GM06990 (cell line): ENCODE results near the gene SCYL3.

Source experiments
- DNase-seq: peaks from one replicate; pipeline ENCODE4 v3.0.0-alpha.2; 2011; ENCODE audit not compliant: insufficient read length; ENCODE audit errors: extremely low read depth
- H3K27me3 ChIP-seq: replicated peaks from 2 replicates; pipeline ENCODE4 v1.6.0; 2011; ENCODE audit warnings: low read length; ENCODE audit not compliant: control insufficient read depth, insufficient read depth
- H3K36me3 ChIP-seq: 2 replicates; pipeline ENCODE4 v1.5.1; 2011; ENCODE audit warnings: low read length; ENCODE audit not compliant: control insufficient read depth, insufficient read depth
- H3K4me3 ChIP-seq: replicated peaks from 2 replicates; pipeline ENCODE4 v1.5.1; 2011; ENCODE audit warnings: low read depth, mild to moderate bottlenecking, control low read depth, low read length
- CTCF ChIP-seq: IDR thresholded peaks from 2 replicates; pipeline ENCODE4 v1.5.1; 2011; ENCODE audit warnings: low read length, control low read depth, mild to moderate bottlenecking, inconsistent platforms; ENCODE audit not compliant: insufficient read depth, poor library complexity, severe bottlenecking

SCYL3 gene

DNA sequence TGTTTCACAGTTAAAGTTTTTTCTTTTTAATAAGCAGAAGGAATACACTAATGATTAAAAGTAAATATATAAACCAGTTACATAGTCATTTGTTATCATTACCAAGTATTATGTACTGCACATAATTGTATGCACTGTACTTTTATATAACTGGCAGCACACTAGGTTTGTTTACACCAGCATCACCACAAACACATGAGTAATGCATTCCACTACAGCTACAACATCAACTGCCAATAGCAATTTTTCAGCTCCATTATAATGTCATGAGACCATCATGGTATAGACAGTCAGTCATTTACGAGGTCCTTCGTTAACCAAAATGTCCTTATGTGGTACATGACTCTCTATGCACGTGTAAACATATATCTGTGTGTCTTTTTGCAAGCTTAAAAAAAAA is 35.2 kb downstream of the SCYL3 start:
- Histone ChIP-seq H3K4me3 (no peak overlapping the region), H3K36me3 (peaks cover 17% of the 10 kb centered on the region), H3K27me3 (no peaks in the 10 kb centered on the region)
- no peak for DNase-seq
- no peak for TF ChIP-seq CTCF

DNA sequence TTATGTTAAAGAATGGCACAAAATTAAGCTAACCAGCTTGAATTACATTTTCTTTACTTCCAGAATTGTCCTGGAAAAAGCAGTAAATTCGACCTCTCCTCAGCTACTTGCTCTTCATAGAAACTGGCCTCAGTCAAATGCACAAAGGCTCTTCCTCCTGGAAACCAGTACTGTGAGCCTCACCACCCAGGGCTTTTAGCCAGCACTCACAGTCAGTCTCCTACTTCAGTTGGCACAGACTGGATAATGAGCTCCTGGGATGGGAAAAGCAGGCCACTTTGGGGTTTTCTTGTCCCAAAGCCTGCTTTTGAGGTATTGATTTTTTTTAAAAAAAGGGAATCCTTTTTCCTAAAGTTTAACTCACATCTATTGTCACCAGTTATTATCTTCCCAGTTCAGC is 40.4 kb downstream of the SCYL3 start:
- H3K4me3 ChIP-seq, result no peak overlapping the region
- no peak for DNase-seq

GRCh38 chr1:169849346-169850022 is 44.2 kb downstream of the SCYL3 start:
- DNase-seq, result no peak
- no peak overlapping the region for H3K4me3 ChIP-seq
- no peaks in the 10 kb centered on the region for H3K27me3 ChIP-seq
- TF ChIP-seq CTCF, result no peak
- H3K36me3 ChIP-seq, result peaks cover 12% of the 10 kb centered on the region

More for the DNA sequence above, 40.4 kb downstream of the SCYL3 start:
- TF ChIP-seq CTCF, result no peak
- no peaks in the 10 kb centered on the region for H3K27me3 ChIP-seq
- peaks cover 12% of the 10 kb centered on the region for H3K36me3 ChIP-seq

DNA sequence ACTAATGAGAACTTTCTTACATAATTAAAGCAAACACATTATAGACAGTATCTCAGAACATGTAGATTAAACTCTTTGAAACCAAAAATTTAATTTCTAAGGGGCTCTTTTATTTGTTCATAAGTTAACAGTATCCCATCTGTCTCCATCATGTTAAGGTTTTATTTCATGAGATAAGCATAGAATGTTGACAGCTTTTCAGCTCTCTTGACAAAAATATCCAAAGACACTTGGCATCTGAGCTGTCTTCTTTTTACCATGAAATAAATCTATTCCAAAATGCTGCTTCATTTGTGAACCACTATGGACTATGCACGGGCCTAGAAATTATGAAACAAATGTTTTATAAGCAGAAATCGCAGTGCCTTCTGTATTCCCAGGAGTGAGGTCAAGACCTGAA is 45.2 kb downstream of the SCYL3 start:
- DNase-seq, result no peak
- Histone ChIP-seq H3K36me3 (peaks cover 8% of the 10 kb centered on the region), H3K27me3 (no peaks in the 10 kb centered on the region), H3K4me3 (no peak overlapping the region)
- TF ChIP-seq CTCF, result no peak

DNA sequence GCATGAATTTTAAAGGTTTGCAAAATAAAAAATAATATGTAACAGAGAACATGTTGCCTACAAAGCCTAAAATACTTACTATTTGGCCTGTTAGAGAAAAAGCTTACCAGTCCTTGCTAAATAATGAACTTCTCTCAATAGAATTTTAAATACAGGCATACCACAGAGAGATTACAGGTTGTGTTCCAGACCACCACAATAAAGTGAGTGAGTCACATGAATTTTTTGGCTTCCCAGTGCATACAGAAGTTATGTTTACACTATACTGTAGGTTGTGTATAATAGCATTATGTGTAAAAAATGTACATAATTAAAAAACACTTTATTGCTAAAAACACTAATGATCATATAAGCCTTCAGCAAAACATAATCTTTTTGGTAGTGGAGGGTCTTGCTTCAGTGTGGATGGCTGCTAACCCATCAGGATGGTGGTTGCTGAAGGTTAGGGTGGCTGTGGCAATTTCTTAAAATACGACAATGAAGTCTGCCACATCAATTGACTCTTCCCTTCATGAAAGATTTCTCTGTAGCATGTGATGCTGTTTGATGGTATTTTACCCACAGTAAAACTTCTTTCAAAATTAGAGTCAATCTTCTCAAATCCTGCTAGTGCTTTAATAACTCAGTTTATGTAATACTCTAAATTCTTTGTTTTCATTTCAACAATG is 48.6 kb downstream of the SCYL3 start:
- DNase-seq, result no peak
- no peak for TF ChIP-seq CTCF
- Histone ChIP-seq H3K4me3 (no peak overlapping the region), H3K36me3 (peaks cover 1% of the 10 kb centered on the region), H3K27me3 (no peaks in the 10 kb centered on the region)

DNA sequence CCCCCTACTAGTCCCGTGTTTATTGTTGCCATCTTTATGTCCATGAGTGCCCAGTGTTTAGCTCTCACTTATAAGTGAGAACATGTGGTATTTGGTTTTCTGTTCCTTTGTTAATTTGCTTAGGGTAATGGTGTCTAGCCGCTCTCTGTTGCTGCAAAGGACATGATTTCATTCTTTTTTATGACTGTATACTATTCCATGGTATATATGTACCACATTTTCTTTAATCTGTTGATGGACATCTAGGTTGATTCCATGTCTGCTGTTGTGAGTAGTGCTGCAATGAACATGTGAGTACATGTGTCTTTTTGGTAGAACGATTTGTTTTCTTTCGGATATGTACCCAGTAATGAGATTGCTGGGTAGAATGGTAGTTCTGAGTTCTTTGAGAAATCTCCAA is 54.8 kb downstream of the SCYL3 start:
- no peak for DNase-seq

More for the DNA sequence above, 54.8 kb downstream of the SCYL3 start:
- H3K36me3 ChIP-seq, result peaks cover 2% of the 10 kb centered on the region; the same call in 1 of the 2 replicates
- no peak for TF ChIP-seq CTCF
- H3K27me3 ChIP-seq, result no peaks in the 10 kb centered on the region
- no peak overlapping the region for H3K4me3 ChIP-seq
